ACC112 (cell line): ENCODE data around the gene RGS4.
A peak's percentile ranks its signal among the peaks of the same experiment; 100 is the strongest.

Experiments
- H2AFZ ChIP-seq: fragments of 200-600 bp; sonication (generic); one replicate; pipeline ENCODE4 v1.6.0; 2017; ENCODE audit warnings: antibody characterized with exemption, low read length; ENCODE audit not compliant: unreplicated experiment
- H3K27ac ChIP-seq: fragments of 200-600 bp; sonication (generic); 2 replicates; pipeline ENCODE4 v1.5.1; 2014; ENCODE audit warnings: low read depth, mild to moderate bottlenecking, antibody characterized with exemption, low read length, moderate library complexity
- H3K27me3 ChIP-seq: fragments of 200-600 bp; sonication (generic); 2 replicates; pipeline ENCODE4 v1.6.1; 2014; ENCODE audit warnings: mild to moderate bottlenecking, antibody characterized with exemption, low read length, moderate library complexity, mixed read lengths; ENCODE audit not compliant: insufficient read depth
- H3K36me3 ChIP-seq: fragments of 200-600 bp; sonication (generic); 2 replicates; pipeline ENCODE4 v1.6.1; 2016; ENCODE audit warnings: mild to moderate bottlenecking, antibody characterized with exemption, low read length, moderate library complexity, mixed read lengths; ENCODE audit not compliant: insufficient read depth
- H3K4me1 ChIP-seq: fragments of 200-600 bp; sonication (generic); one replicate; pipeline ENCODE4 v1.6.1; 2016; ENCODE audit warnings: low read length, mixed read lengths; ENCODE audit not compliant: insufficient read depth, unreplicated experiment, control insufficient read depth
- H3K4me3 ChIP-seq: fragments of 200-600 bp; sonication (generic); 2 replicates; pipeline ENCODE4 v1.5.1; 2014; ENCODE audit warnings: mild to moderate bottlenecking, low read depth, low read length
- H3K79me2 ChIP-seq: fragments of 200-600 bp; sonication (generic); one replicate; pipeline ENCODE4 v1.6.0; 2016; ENCODE audit warnings: low read length; ENCODE audit not compliant: control insufficient read depth, unreplicated experiment, insufficient read depth

The RGS4 gene

GRCh38 chr1:163048869-163049268 is 20.3 kb upstream of the RGS4 start:
- Histone ChIP-seq H2AFZ (no peak overlapping the region), H3K4me1 (peaks cover 5% of the 10 kb centered on the region), H3K27me3 (no peaks in the 10 kb centered on the region), H3K27ac (no peak overlapping the region), H3K4me3 (no peak overlapping the region), H3K36me3 (no peaks in the 10 kb centered on the region), H3K79me2 (no peaks in the 10 kb centered on the region)

- H2AFZ ChIP-seq = no peak overlapping the region
- H3K27ac ChIP-seq = no peak overlapping the region
- H3K79me2 ChIP-seq = no peaks in the 10 kb centered on the region
- H3K36me3 ChIP-seq = no peaks in the 10 kb centered on the region
- H3K27me3 ChIP-seq = no peaks in the 10 kb centered on the region
- H3K4me3 ChIP-seq = no peak overlapping the region
- peaks cover 5% of the 10 kb centered on the region for H3K4me1 ChIP-seq
Observed at GRCh38 chr1:163049296-163049695, 19.9 kb upstream of the RGS4 start.

GRCh38 chr1:163050496-163050895 is 18.7 kb upstream of the RGS4 start:
- Histone ChIP-seq H3K27ac (no peak overlapping the region), H2AFZ (no peak overlapping the region), H3K27me3 (no peaks in the 10 kb centered on the region), H3K4me1 (peaks cover 10% of the 10 kb centered on the region), H3K4me3 (no peak overlapping the region), H3K36me3 (no peaks in the 10 kb centered on the region), H3K79me2 (no peaks in the 10 kb centered on the region)

GRCh38 chr1:163054181-163054591 is 15.0 kb upstream of the RGS4 start:
- Histone ChIP-seq H3K4me1 (peaks cover 18% of the 10 kb centered on the region), H3K4me3 (no peak overlapping the region), H3K79me2 (no peaks in the 10 kb centered on the region), H3K36me3 (no peaks in the 10 kb centered on the region), H3K27ac (no peak overlapping the region), H2AFZ (no peak overlapping the region), H3K27me3 (no peaks in the 10 kb centered on the region)

GRCh38 chr1:163055005-163055404 is 14.2 kb upstream of the RGS4 start:
- Histone ChIP-seq H3K27ac (no peak overlapping the region), H3K36me3 (no peaks in the 10 kb centered on the region), H3K4me1 (peaks cover 18% of the 10 kb centered on the region), H2AFZ (no peak overlapping the region), H3K79me2 (no peaks in the 10 kb centered on the region), H3K27me3 (no peaks in the 10 kb centered on the region), H3K4me3 (no peak overlapping the region)

- H3K27ac ChIP-seq = no peak overlapping the region
- no peaks in the 10 kb centered on the region for H3K36me3 ChIP-seq
- H3K27me3 ChIP-seq = no peaks in the 10 kb centered on the region
- H2AFZ ChIP-seq = no peak overlapping the region
- no peak overlapping the region for H3K4me3 ChIP-seq
- H3K4me1 ChIP-seq = peaks cover 18% of the 10 kb centered on the region
- H3K79me2 ChIP-seq = no peaks in the 10 kb centered on the region
Observed at GRCh38 chr1:163055531-163055930, 13.6 kb upstream of the RGS4 start.

- Histone ChIP-seq H3K27ac (peak overlapping the region; percentile 7), H2AFZ (peak overlapping the region; percentile 79), H3K36me3 (no peaks in the 10 kb centered on the region), H3K79me2 (no peaks in the 10 kb centered on the region), H3K4me3 (no peak overlapping the region), H3K4me1 (peaks cover 18% of the 10 kb centered on the region), H3K27me3 (no peaks in the 10 kb centered on the region)
Observed at GRCh38 chr1:163056831-163057230, 12.3 kb upstream of the RGS4 start.

GRCh38 chr1:163060343-163061007 is 8.7 kb upstream of the RGS4 start:
- no peak overlapping the region for H2AFZ ChIP-seq
- H3K27ac ChIP-seq = no peak overlapping the region
- peaks cover 13% of the 10 kb centered on the region for H3K4me1 ChIP-seq
- H3K4me3 ChIP-seq = no peak overlapping the region
- no peaks in the 10 kb centered on the region for H3K27me3 ChIP-seq
- H3K79me2 ChIP-seq = no peaks in the 10 kb centered on the region
- no peaks in the 10 kb centered on the region for H3K36me3 ChIP-seq

GRCh38 chr1:163063143-163063542 is 6.0 kb upstream of the RGS4 start:
- Histone ChIP-seq H2AFZ (no peak overlapping the region), H3K79me2 (no peaks in the 10 kb centered on the region), H3K4me3 (no peak overlapping the region), H3K36me3 (no peaks in the 10 kb centered on the region), H3K4me1 (peaks cover under 1% of the 10 kb centered on the region), H3K27ac (no peak overlapping the region), H3K27me3 (no peaks in the 10 kb centered on the region)

- H3K27ac ChIP-seq = no peak overlapping the region
- H3K4me3 ChIP-seq = no peak overlapping the region
- peaks cover 2% of the 10 kb centered on the region for H3K79me2 ChIP-seq
Observed at GRCh38 chr1:163063610-163064009, 5.6 kb upstream of the RGS4 start.

GRCh38 chr1:163066168-163066567 is 3.0 kb upstream of the RGS4 start:
- H3K27ac ChIP-seq = no peak overlapping the region
- no peak overlapping the region for H2AFZ ChIP-seq
- peaks cover 6% of the 10 kb centered on the region for H3K4me1 ChIP-seq
- peaks cover 9% of the 10 kb centered on the region for H3K36me3 ChIP-seq
- no peaks in the 10 kb centered on the region for H3K27me3 ChIP-seq
- H3K4me3 ChIP-seq = no peak overlapping the region
- peaks cover 27% of the 10 kb centered on the region for H3K79me2 ChIP-seq

More at GRCh38 chr1:163063610-163064009, 5.6 kb upstream of the RGS4 start:
- H3K27me3 ChIP-seq = no peaks in the 10 kb centered on the region
- H3K36me3 ChIP-seq = no peaks in the 10 kb centered on the region
- no peak overlapping the region for H2AFZ ChIP-seq
- H3K4me1 ChIP-seq = peaks cover 6% of the 10 kb centered on the region
